Measurements from ENCODE around the gene MRPS18B.

The MRPS18B gene

GRCh38 chr6:30572148-30572547 is 45.5 kb upstream of the MRPS18B start:
- no peak for TF ChIP-seq CTCF (IDR thresholded peaks at IDR 0.05; ENCODE audit: borderline replicate concordance, control extremely low read depth, extremely low read depth, insufficient read depth, missing control alignments)
- no peak for DNase-seq (ENCODE audit: low spot score)
- in situ Hi-C loops (cut with MboI; ENCODE audit: low sequenced_read_pairs, unreplicated experiment): no loop called here

GRCh38 chr6:30573113-30573512 is 44.5 kb upstream of the MRPS18B start:
- in situ Hi-C loops (cut with MboI; ENCODE audit: low sequenced_read_pairs, unreplicated experiment): no loop called here
- no peak for TF ChIP-seq CTCF (IDR thresholded peaks at IDR 0.05; ENCODE audit: borderline replicate concordance, control extremely low read depth, extremely low read depth, insufficient read depth, missing control alignments)
- no peak for DNase-seq (ENCODE audit: low spot score)

- in situ Hi-C loops (cut with MboI; ENCODE audit: low sequenced_read_pairs, unreplicated experiment): no loop called here
- TF ChIP-seq CTCF (IDR thresholded peaks at IDR 0.05; ENCODE audit: borderline replicate concordance, control extremely low read depth, extremely low read depth, insufficient read depth, missing control alignments): no peak
These were observed 39.6 kb upstream of the MRPS18B start for GRCh38 chr6:30578051-30578450.

GRCh38 chr6:30583921-30584320 is 33.7 kb upstream of the MRPS18B start:
- in situ Hi-C loops (cut with MboI; ENCODE audit: low sequenced_read_pairs, unreplicated experiment): no loop called here
- no peak for TF ChIP-seq CTCF (IDR thresholded peaks at IDR 0.05; ENCODE audit: borderline replicate concordance, control extremely low read depth, extremely low read depth, insufficient read depth, missing control alignments)
- DNase-seq (ENCODE audit: low spot score): no peak

More at GRCh38 chr6:30578051-30578450, 39.6 kb upstream of the MRPS18B start:
- no peak for DNase-seq (ENCODE audit: low spot score)

- DNase-seq (ENCODE audit: low spot score): no peak
- in situ Hi-C loops (cut with MboI; ENCODE audit: low sequenced_read_pairs, unreplicated experiment): no loop called here
- no peak for TF ChIP-seq CTCF (IDR thresholded peaks at IDR 0.05; ENCODE audit: borderline replicate concordance, control extremely low read depth, extremely low read depth, insufficient read depth, missing control alignments)
These were observed 27.8 kb upstream of the MRPS18B start for GRCh38 chr6:30589754-30590358.

- no peak for DNase-seq (ENCODE audit: low spot score)
- in situ Hi-C loops (cut with MboI; ENCODE audit: low sequenced_read_pairs, unreplicated experiment): no loop called here
- TF ChIP-seq CTCF (IDR thresholded peaks at IDR 0.05; ENCODE audit: borderline replicate concordance, control extremely low read depth, extremely low read depth, insufficient read depth, missing control alignments): no peak
These were observed 27.1 kb upstream of the MRPS18B start for GRCh38 chr6:30590509-30590908.
